SK-N-MC (cell line): ENCODE results near the gene KRTAP12-4.

Experiments
- EZH2 ChIP-seq: fragments of 200-600 bp; sonication (generic); IDR thresholded peaks from one replicate; pipeline ENCODE4 v1.6.1; 2017; ENCODE audit warnings: antibody characterized with exemption
- FOXP2 ChIP-seq: optimal IDR thresholded peaks from 2 replicates; pipeline ENCODE3; 2011; ENCODE audit warnings: mild to moderate bottlenecking, moderate library complexity; ENCODE audit not compliant: insufficient read depth; ENCODE audit errors: extremely low read length, control extremely low read depth
- POLR2AphosphoS5 ChIP-seq: IDR thresholded peaks from 2 replicates; pipeline ENCODE4 v1.6.1; 2012; ENCODE audit warnings: mild to moderate bottlenecking, low read depth, low read length, borderline replicate concordance

DNA sequence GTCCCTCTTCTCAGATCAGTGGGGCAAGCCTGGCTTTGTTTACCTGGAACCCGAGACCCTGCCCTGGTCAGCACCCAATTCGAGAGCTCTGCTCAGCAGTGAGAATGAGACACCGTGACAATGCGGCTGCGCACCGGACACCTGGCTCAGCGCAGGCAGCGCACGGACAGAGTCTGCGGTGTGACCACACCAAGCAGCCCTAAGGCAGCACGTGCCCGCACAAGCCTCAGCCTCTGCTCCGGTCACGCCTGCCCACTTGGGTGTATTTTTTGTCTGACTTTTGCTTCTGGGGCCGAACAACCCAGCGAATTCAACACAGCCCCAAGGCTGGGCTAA, 37.9 kb downstream of the KRTAP12-4 start:
- TF ChIP-seq POLR2AphosphoS5 (no peak), EZH2 (no peak), FOXP2 (no peak)
